IMR-90 (cell line): ENCODE data around the gene COL27A1. TPM values are rescaled to one million over a fixed set of nuclear protein-coding genes. Genes with fewer than 3 reads are reported as not detected.

ENCODE experiments used
- ATAC-seq: fragments of 200-7000 bp; cut with Tn5 transposase; 2 replicates; pipeline ENCODE4 v1.9.1; 2020; ENCODE audit warnings: low read depth, mild to moderate bottlenecking, moderate library complexity
- BruUV-seq: library from RNA; stranded (reverse); fragments of 400-500 nt; replicated peaks from 2 replicates; lab custom pipeline; 2021; lab: Mats Ljungman, UMichigan
- CTCF ChIA-PET: fragments of 300-600 bp; formaldehyde crosslinking; extraction: SDS; loops from one replicate; lab custom pipeline; 2021; ENCODE audit warnings: antibody characterized with exemption; lab: Yijun Ruan, JAX
- POLR2A ChIA-PET: fragments of 300-600 bp; sonication (Branson Sonifier 250); formaldehyde crosslinking; loops from one replicate; lab custom pipeline; 2022; ENCODE audit warnings: antibody characterized with exemption; ENCODE audit not compliant: unreplicated experiment; lab: Charles Lee
- DNase-seq: peaks from one replicate; pipeline ENCODE4 v3.0.0; 2013
- H2AFZ ChIP-seq: replicated peaks from 2 replicates; pipeline ENCODE3; 2013; ENCODE audit warnings: low read length, mild to moderate bottlenecking; ENCODE audit not compliant: poor library complexity
- H2AK5ac ChIP-seq: 2 replicates; pipeline ENCODE4 v1.6.1; 2013; ENCODE audit warnings: low read depth, low read length, inconsistent platforms
- H2AK9ac ChIP-seq: replicated peaks from 2 replicates; pipeline ENCODE3; 2013; ENCODE audit warnings: mild to moderate bottlenecking, low read depth, low read length, moderate library complexity; ENCODE audit not compliant: poor library complexity
- H2BK120ac ChIP-seq: 2 replicates; pipeline ENCODE4 v1.6.1; 2013; ENCODE audit warnings: low read depth, low read length, inconsistent platforms
- H2BK15ac ChIP-seq: 3 replicates; pipeline ENCODE4 v1.6.1; 2013; ENCODE audit warnings: low read depth, low read length, inconsistent platforms
- H2BK20ac ChIP-seq: 2 replicates; pipeline ENCODE4 v1.6.1; 2013; ENCODE audit warnings: low read depth, mild to moderate bottlenecking, inconsistent platforms, low read length, moderate library complexity
- H2BK5ac ChIP-seq: 2 replicates; pipeline ENCODE4 v1.6.1; 2013; ENCODE audit warnings: mild to moderate bottlenecking, low read depth, low read length, inconsistent platforms; ENCODE audit not compliant: poor library complexity, severe bottlenecking
- H3K14ac ChIP-seq: replicated peaks from 2 replicates; pipeline ENCODE4 v1.6.1; 2013; ENCODE audit warnings: low read depth, low read length, inconsistent platforms
- H3K18ac ChIP-seq: 2 replicates; pipeline ENCODE4 v1.6.1; 2013; ENCODE audit warnings: low read depth, low read length, control low read depth
- H3K23ac ChIP-seq: 2 replicates; pipeline ENCODE4 v1.6.1; 2013; ENCODE audit warnings: low read depth, low read length, inconsistent platforms
- H3K27ac ChIP-seq: 2 replicates; pipeline ENCODE4 v1.5.1; 2013; ENCODE audit warnings: mild to moderate bottlenecking, control low read depth, low read length; ENCODE audit not compliant: insufficient read depth
- H3K27me3 ChIP-seq: 2 replicates; pipeline ENCODE4 v1.6.1; 2013; ENCODE audit warnings: low read length; ENCODE audit not compliant: control insufficient read depth, insufficient read depth
- H3K36me3 ChIP-seq: 2 replicates; pipeline ENCODE4 v1.6.1; 2013; ENCODE audit warnings: low read length, mixed read lengths; ENCODE audit not compliant: control insufficient read depth, insufficient read depth
- H3K4ac ChIP-seq: 2 replicates; pipeline ENCODE4 v1.6.1; 2013; ENCODE audit warnings: low read depth, low read length, inconsistent platforms
- H3K4me1 ChIP-seq: 2 replicates; pipeline ENCODE4 v1.6.1; 2013; ENCODE audit warnings: low read length, mixed read lengths; ENCODE audit not compliant: control insufficient read depth, insufficient read depth
- H3K4me2 ChIP-seq: 2 replicates; pipeline ENCODE4 v1.6.1; 2013; ENCODE audit warnings: low read depth, mild to moderate bottlenecking, control low read depth, low read length, moderate library complexity
- H3K4me3 ChIP-seq: 2 replicates; pipeline ENCODE4 v1.5.1; 2013; ENCODE audit warnings: low read depth, mild to moderate bottlenecking, control low read depth, low read length, moderate library complexity; ENCODE audit not compliant: insufficient read depth
- H3K56ac ChIP-seq: 2 replicates; pipeline ENCODE4 v1.6.1; 2013; ENCODE audit warnings: low read length, inconsistent platforms; ENCODE audit not compliant: insufficient read depth; ENCODE audit errors: extremely low read depth
- H3K79me1 ChIP-seq, 2 experiments: 2 replicates each; pipeline ENCODE4 v1.6.1; 2013; ENCODE audit warnings: low read length in 2 of 2, inconsistent platforms in 1 of 2, low read depth in 1 of 2
- H3K9ac ChIP-seq: 2 replicates; pipeline ENCODE4 v1.6.1; 2013; ENCODE audit warnings: low read depth, low read length, control low read depth
- H3K9me1 ChIP-seq: 2 replicates; pipeline ENCODE4 v1.6.1; 2013; ENCODE audit warnings: low read length, inconsistent platforms; ENCODE audit not compliant: insufficient read depth
- H3K9me3 ChIP-seq: 2 replicates; pipeline ENCODE4 v1.6.1; 2013; ENCODE audit warnings: low read length; ENCODE audit not compliant: control insufficient read depth, insufficient read depth
- H4K20me1 ChIP-seq: 2 replicates; pipeline ENCODE4 v1.6.1; 2013; ENCODE audit warnings: low read length, inconsistent platforms; ENCODE audit not compliant: insufficient read depth
- H4K5ac ChIP-seq: 2 replicates; pipeline ENCODE4 v1.6.1; 2013; ENCODE audit warnings: mild to moderate bottlenecking, low read depth, low read length, control low read depth
- H4K8ac ChIP-seq, 2 experiments: 2 replicates each; pipeline ENCODE4 v1.6.1; 2013; ENCODE audit warnings: low read depth in 2 of 2, low read length in 2 of 2, control low read depth in 1 of 2, inconsistent platforms in 1 of 2
- H4K91ac ChIP-seq: 2 replicates; pipeline ENCODE4 v1.6.1; 2013; ENCODE audit warnings: low read depth, low read length, inconsistent platforms; ENCODE audit not compliant: insufficient read depth
- BHLHE40 ChIP-seq: fragments of 150-350 bp; IDR thresholded peaks from 2 replicates; pipeline ENCODE4 v1.6.1; 2016; ENCODE audit warnings: mild to moderate bottlenecking, low read depth, low read length
- CEBPB ChIP-seq: IDR thresholded peaks from 2 replicates; pipeline ENCODE4 v1.6.1; 2012; ENCODE audit warnings: low read depth, low read length, improper control_type of control experiment
- CHD1 ChIP-seq: IDR thresholded peaks from 2 replicates; pipeline ENCODE4 v1.6.1; 2012; ENCODE audit warnings: low read depth, low read length, improper control_type of control experiment
- FOS ChIP-seq: fragments of 150-350 bp; IDR thresholded peaks from 2 replicates; pipeline ENCODE4 v1.6.1; 2016; ENCODE audit warnings: low read depth, low read length
- MAFK ChIP-seq: IDR thresholded peaks from 2 replicates; pipeline ENCODE4 v1.6.1; 2012; ENCODE audit warnings: low read depth, low read length, improper control_type of control experiment
- MAZ ChIP-seq: IDR thresholded peaks from 2 replicates; pipeline ENCODE4 v1.6.1; 2012; ENCODE audit warnings: low read depth, mild to moderate bottlenecking, low read length, improper control_type of control experiment, moderate library complexity, borderline replicate concordance
- MXI1 ChIP-seq: IDR thresholded peaks from 2 replicates; pipeline ENCODE4 v1.6.1; 2012; ENCODE audit warnings: low read depth, mild to moderate bottlenecking, low read length, moderate library complexity, borderline replicate concordance
- NFE2L2 ChIP-seq: fragments of 150-350 bp; IDR thresholded peaks from 2 replicates; pipeline ENCODE4 v1.6.1; 2016; ENCODE audit warnings: low read depth, mild to moderate bottlenecking, low read length
- POLR2A ChIP-seq: IDR thresholded peaks from 2 replicates; pipeline ENCODE4 v1.6.1; 2012; ENCODE audit warnings: mild to moderate bottlenecking, low read depth, low read length
- RAD21 ChIP-seq: IDR thresholded peaks from 2 replicates; pipeline ENCODE4 v1.6.1; 2012; ENCODE audit warnings: low read length, improper control_type of control experiment
- RFX5 ChIP-seq: IDR thresholded peaks from 2 replicates; pipeline ENCODE4 v1.8.0; 2012; ENCODE audit warnings: low read depth, mild to moderate bottlenecking, low read length, moderate library complexity
- SMC3 ChIP-seq: fragments of 150-350 bp; IDR thresholded peaks from 2 replicates; pipeline ENCODE4 v1.6.1; 2016; ENCODE audit warnings: low read depth, mild to moderate bottlenecking, antibody characterized with exemption, low read length, moderate library complexity
- WGBS, 2 experiments: methylation state at CpG; one replicate each; pipeline versions ENCODE4 v1.1.5 to v1.1.7; 2013; ENCODE audit warnings: missing lambda C conversion rate in 2 of 2; ENCODE audit not compliant: insufficient read length in 1 of 2; ENCODE audit errors: extremely low coverage in 2 of 2; 5-methylcytosine and 5-hydroxymethylcytosine counted together
- dilution Hi-C: fragments of 300-500 bp; cut with HindIII; formaldehyde crosslinking; loops from one replicate; pipeline ENCODE4 v1.14.3; 2018; ENCODE audit warnings: low sequenced_read_pairs; ENCODE audit not compliant: unreplicated experiment
- in situ Hi-C: fragments of 300-500 bp; cut with MboI; formaldehyde crosslinking; loops from 3 replicates; pipeline ENCODE4 v1.14.3; 2019; ENCODE audit warnings: low sequenced_read_pairs, inconsistent platforms, mixed read lengths
- intact Hi-C: fragments of 100-400 bp; cut with micrococcal nuclease; formaldehyde crosslinking; loops from 2 replicates; pipeline ENCODE4 v1.10.0; 2022
- polyA plus RNA-seq, 3 experiments: library from polyadenylated mRNA; depleted of rRNA; stranded (reverse); fragments of >200 nt; gene quantifications; 2 replicates each; pipeline ENCODE4 v1.2.3, GENCODE V29; 2012; ENCODE audit warnings: low replicate concordance in 1 of 3
- total RNA-seq: library from RNA; depleted of rRNA; stranded (reverse); fragments of >200 nt; gene quantifications from 2 replicates; pipeline ENCODE4 v1.2.3, GENCODE V29; 2012
- TF ChIP-seq, protein P1 (sequence below): fragments of 150-350 bp; IDR thresholded peaks from 2 replicates; pipeline ENCODE4 v1.6.1; 2017; ENCODE audit warnings: mild to moderate bottlenecking, antibody characterized with exemption, low read length, low read depth
- TF ChIP-seq, protein P2 (sequence below): fragments of 150-350 bp; IDR thresholded peaks from 2 replicates; pipeline ENCODE4 v1.6.1; 2016; ENCODE audit warnings: low read depth, mild to moderate bottlenecking, low read length, moderate library complexity, borderline replicate concordance
- TF ChIP-seq, protein P3 (sequence below): conservative IDR thresholded peaks from 2 replicates; pipeline ENCODE4 v1.5.1; 2012; ENCODE audit warnings: mild to moderate bottlenecking, low read depth, low read length, improper control_type of control experiment

The COL27A1 gene
- total and polyA plus RNA-seq, 2 of the 4 experiments (the other 2 are of a cell fraction), result 3.2 to 18.3 TPM

GRCh38 chr9:114210136-114210535 lies 54.8 kb downstream of the COL27A1 start:
- in situ Hi-C loops, result no loop called here
- no peak overlapping the region for H3K27ac ChIP-seq
- H3K14ac ChIP-seq, result no peak overlapping the region
- H3K4me3 ChIP-seq, result no peak overlapping the region
- H3K4me2 ChIP-seq, result no peak overlapping the region
- no peak overlapping the region for H4K91ac ChIP-seq
- no peak overlapping the region for H3K56ac ChIP-seq
- WGBS, 2 experiments, result no CpG with 5 or more reads among the region's 4 CpGs
- H3K9me3 ChIP-seq, result no peaks in the 10 kb centered on the region
- POLR2A ChIA-PET, result no interaction called here
- H2BK20ac ChIP-seq, result no peak overlapping the region
- no peak overlapping the region for H2AFZ ChIP-seq
- H3K9me1 ChIP-seq, result peaks cover 20% of the 10 kb centered on the region
- CTCF ChIA-PET, result no interaction called here
- H2BK15ac ChIP-seq, result no peak overlapping the region
- H3K27me3 ChIP-seq, result no peaks in the 10 kb centered on the region
- H4K5ac ChIP-seq, result no peak overlapping the region
- H2AK9ac ChIP-seq, result no peak overlapping the region
- H3K79me1 ChIP-seq, result 0 out of 4 replicates have a peak, but pooled peaks cover 0 to 8% of the 10 kb centered on the region in 2 experiments
- H2BK5ac ChIP-seq, result no peak overlapping the region
- intact Hi-C loops, result no loop called here
- H4K20me1 ChIP-seq, result no peaks in the 10 kb centered on the region
- H2AK5ac ChIP-seq, result no peak overlapping the region
- no peak overlapping the region for H3K9ac ChIP-seq
- no peak overlapping the region for H2BK120ac ChIP-seq
- H3K4me1 ChIP-seq, result peaks cover 21% of the 10 kb centered on the region
- DNase-seq (no peak), ATAC-seq (no peak)
- dilution Hi-C loops, result no loop called here
- BruUV-seq, result no TSS peak
- H3K36me3 ChIP-seq, result peaks cover 15% of the 10 kb centered on the region
- no peak overlapping the region for H3K18ac ChIP-seq
- no peak overlapping the region for H4K8ac ChIP-seq
- TF ChIP-seq, protein P1, sequence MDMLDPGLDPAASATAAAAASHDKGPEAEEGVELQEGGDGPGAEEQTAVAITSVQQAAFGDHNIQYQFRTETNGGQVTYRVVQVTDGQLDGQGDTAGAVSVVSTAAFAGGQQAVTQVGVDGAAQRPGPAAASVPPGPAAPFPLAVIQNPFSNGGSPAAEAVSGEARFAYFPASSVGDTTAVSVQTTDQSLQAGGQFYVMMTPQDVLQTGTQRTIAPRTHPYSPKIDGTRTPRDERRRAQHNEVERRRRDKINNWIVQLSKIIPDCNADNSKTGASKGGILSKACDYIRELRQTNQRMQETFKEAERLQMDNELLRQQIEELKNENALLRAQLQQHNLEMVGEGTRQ, result no peak
- TF ChIP-seq, protein P2, sequence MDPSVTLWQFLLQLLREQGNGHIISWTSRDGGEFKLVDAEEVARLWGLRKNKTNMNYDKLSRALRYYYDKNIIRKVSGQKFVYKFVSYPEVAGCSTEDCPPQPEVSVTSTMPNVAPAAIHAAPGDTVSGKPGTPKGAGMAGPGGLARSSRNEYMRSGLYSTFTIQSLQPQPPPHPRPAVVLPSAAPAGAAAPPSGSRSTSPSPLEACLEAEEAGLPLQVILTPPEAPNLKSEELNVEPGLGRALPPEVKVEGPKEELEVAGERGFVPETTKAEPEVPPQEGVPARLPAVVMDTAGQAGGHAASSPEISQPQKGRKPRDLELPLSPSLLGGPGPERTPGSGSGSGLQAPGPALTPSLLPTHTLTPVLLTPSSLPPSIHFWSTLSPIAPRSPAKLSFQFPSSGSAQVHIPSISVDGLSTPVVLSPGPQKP, result no peak
- no peak for TF ChIP-seq RFX5
- TF ChIP-seq, protein P3, sequence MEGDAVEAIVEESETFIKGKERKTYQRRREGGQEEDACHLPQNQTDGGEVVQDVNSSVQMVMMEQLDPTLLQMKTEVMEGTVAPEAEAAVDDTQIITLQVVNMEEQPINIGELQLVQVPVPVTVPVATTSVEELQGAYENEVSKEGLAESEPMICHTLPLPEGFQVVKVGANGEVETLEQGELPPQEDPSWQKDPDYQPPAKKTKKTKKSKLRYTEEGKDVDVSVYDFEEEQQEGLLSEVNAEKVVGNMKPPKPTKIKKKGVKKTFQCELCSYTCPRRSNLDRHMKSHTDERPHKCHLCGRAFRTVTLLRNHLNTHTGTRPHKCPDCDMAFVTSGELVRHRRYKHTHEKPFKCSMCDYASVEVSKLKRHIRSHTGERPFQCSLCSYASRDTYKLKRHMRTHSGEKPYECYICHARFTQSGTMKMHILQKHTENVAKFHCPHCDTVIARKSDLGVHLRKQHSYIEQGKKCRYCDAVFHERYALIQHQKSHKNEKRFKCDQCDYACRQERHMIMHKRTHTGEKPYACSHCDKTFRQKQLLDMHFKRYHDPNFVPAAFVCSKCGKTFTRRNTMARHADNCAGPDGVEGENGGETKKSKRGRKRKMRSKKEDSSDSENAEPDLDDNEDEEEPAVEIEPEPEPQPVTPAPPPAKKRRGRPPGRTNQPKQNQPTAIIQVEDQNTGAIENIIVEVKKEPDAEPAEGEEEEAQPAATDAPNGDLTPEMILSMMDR, result no peak
- no peak for TF ChIP-seq FOS
- no peak for TF ChIP-seq POLR2A
- TF ChIP-seq CEBPB, result no peak
- no peak for TF ChIP-seq BHLHE40
- TF ChIP-seq NFE2L2, result no peak
- no peak for TF ChIP-seq MAZ
- no peak for TF ChIP-seq MAFK
- TF ChIP-seq CHD1, result no peak
- no peak for TF ChIP-seq MXI1
- TF ChIP-seq SMC3, result no peak
- TF ChIP-seq RAD21, result no peak
- no peak overlapping the region for H3K23ac ChIP-seq
- H3K4ac ChIP-seq, result no peak overlapping the region
